AG04450 (cell line): ENCODE results near the gene SOX9. TPM values are rescaled to one million over a fixed set of nuclear protein-coding genes. Genes with fewer than 3 reads are reported as not detected.
"Not testable (repeated sequence)": the region's sequence is repeated elsewhere in the genome, so short reads cannot be mapped to it uniquely, and the experiment has no call there.

Experiments
- CTCF ChIA-PET: fragments of 300-600, 350-600 bp; formaldehyde crosslinking; extraction: SDS; loops from one replicate; lab custom pipeline; 2022; ENCODE audit warnings: antibody characterized with exemption, inconsistent platforms; lab: Charles Lee
- POLR2A ChIA-PET: fragments of 350-600 bp; formaldehyde crosslinking; extraction: SDS; loops from one replicate; lab custom pipeline; 2021; ENCODE audit warnings: antibody characterized with exemption, inconsistent platforms; lab: Yijun Ruan, JAX
- DNase-seq: peaks from one replicate; pipeline ENCODE4 v3.0.0-alpha.2; 2011; ENCODE audit warnings: low read depth, low spot score
- H3K27ac ChIP-seq: one replicate; pipeline ENCODE4 v1.5.1; 2012; ENCODE audit warnings: low read depth, low read length, control low read depth
- H3K27me3 ChIP-seq: one replicate; pipeline ENCODE4 v1.6.0; 2012; ENCODE audit warnings: low read length; ENCODE audit not compliant: control insufficient read depth, insufficient read depth
- H3K4me3 ChIP-seq: 2 replicates; pipeline ENCODE4 v1.5.1; 2011; ENCODE audit warnings: mild to moderate bottlenecking, low read depth, low read length, control low read depth
- H3K9me3 ChIP-seq: 2 replicates; pipeline ENCODE4 v1.5.1; 2012; ENCODE audit warnings: low read length; ENCODE audit not compliant: control insufficient read depth, insufficient read depth
- CTCF ChIP-seq: IDR thresholded peaks from 2 replicates; pipeline ENCODE4 v1.5.1; 2011; ENCODE audit warnings: low read depth, low read length, control low read depth, inconsistent platforms
- polyA plus RNA-seq: library from polyadenylated mRNA; depleted of rRNA; stranded (reverse); fragments of >200 nt; gene quantifications from 2 replicates; pipeline ENCODE4 v1.2.3, GENCODE V29; 2011

The SOX9 gene
- polyA plus RNA-seq, 1 experiment, result 5.5 TPM

GRCh38 chr17:72107100-72107499, 13.7 kb upstream of the SOX9 start:
- POLR2A ChIA-PET, result no interaction called here
- CTCF ChIA-PET, result interaction anchor here (0.7 kb wide), 1 partner anchor 634 kb away, joined by 3 read pairs; no protein-coding TSS in a partner anchor
- no peak for DNase-seq

GRCh38 chr17:72110231-72110941, 10.4 kb upstream of the SOX9 start:
- CTCF ChIA-PET, result no interaction called here
- Histone ChIP-seq H3K27ac (no peak overlapping the region), H3K4me3 (peak overlapping the region; percentile 7; the same call in 1 of the 2 replicates), H3K9me3 (no peaks in the 10 kb centered on the region), H3K27me3 (no peaks in the 10 kb centered on the region)
- no peak for DNase-seq
- TF ChIP-seq CTCF, result no peak
- POLR2A ChIA-PET, result no interaction called here

More at GRCh38 chr17:72107100-72107499, 13.7 kb upstream of the SOX9 start:
- no peak for TF ChIP-seq CTCF
- H3K9me3 ChIP-seq, result no peaks in the 10 kb centered on the region
- no peaks in the 10 kb centered on the region for H3K27me3 ChIP-seq
- H3K27ac ChIP-seq, result no peak overlapping the region
- no peak overlapping the region for H3K4me3 ChIP-seq

GRCh38 chr17:72110942-72111318, 9.9 kb upstream of the SOX9 start:
- POLR2A ChIA-PET, result no interaction called here
- Histone ChIP-seq H3K27me3 (peaks cover 2% of the 10 kb centered on the region), H3K4me3 (no peak overlapping the region), H3K9me3 (peaks cover 3% of the 10 kb centered on the region; the same call in 1 of the 2 replicates), H3K27ac (no peak overlapping the region)
- TF ChIP-seq CTCF, result no peak
- CTCF ChIA-PET, result interaction anchor here (1.3 kb wide), 1 partner anchor 429 kb away, joined by 4 read pairs; no protein-coding TSS in a partner anchor
- DNase-seq, result no peak

- no peak overlapping the region for H3K27ac ChIP-seq
- ChIA-PET CTCF (interaction anchor here (1.3 kb wide), 1 partner anchor 429 kb away, joined by 4 read pairs; no protein-coding TSS in a partner anchor), POLR2A (no interaction called here)
- no peak for TF ChIP-seq CTCF
- peaks cover 7% of the 10 kb centered on the region; the same call in 1 of the 2 replicates for H3K9me3 ChIP-seq
- H3K27me3 ChIP-seq, result peaks cover 7% of the 10 kb centered on the region
- DNase-seq, result no peak
- no peak overlapping the region for H3K4me3 ChIP-seq
These were observed 9.4 kb upstream of the SOX9 start for GRCh38 chr17:72111336-72111923.

GRCh38 chr17:72111926-72112325, 8.9 kb upstream of the SOX9 start:
- H3K9me3 ChIP-seq, result peaks cover 12% of the 10 kb centered on the region; the same call in 1 of the 2 replicates
- DNase-seq, H3K27ac ChIP-seq, H3K4me3 ChIP-seq, POLR2A ChIA-PET: not testable (repeated sequence)
- CTCF ChIA-PET, result interaction anchor here (0.7 to 1.3 kb wide), 3 partner anchors 82 to 428 kb away, joined by 3 to 4 read pairs (median 4); no protein-coding TSS in a partner anchor
- H3K27me3 ChIP-seq, result peaks cover 12% of the 10 kb centered on the region
